SJCRH30 (cell line): ENCODE data around the gene ZNF302. TPM values are rescaled to one million over a fixed set of nuclear protein-coding genes. Genes with fewer than 3 reads are reported as not detected.
A peak's percentile ranks its signal among the peaks of the same experiment; 100 is the strongest.

Experiments
- DNase-seq, 2 experiments: peaks; one replicate each; pipeline ENCODE4 v3.0.0-alpha.2; 2015 to 2020
- H3K27ac ChIP-seq: fragments of 250-450 bp; sonication (Bioruptor Pico); 2 replicates; pipeline ENCODE4 v1.5.1; 2020; ENCODE audit warnings: mild to moderate bottlenecking, moderate library complexity
- H3K27me3 ChIP-seq: fragments of 250-450 bp; sonication (Bioruptor Pico); 2 replicates; pipeline ENCODE4 v1.5.1; 2020; ENCODE audit warnings: mild to moderate bottlenecking, moderate library complexity
- H3K36me3 ChIP-seq: fragments of 250-450 bp; sonication (Bioruptor Pico); 2 replicates; pipeline ENCODE4 v1.5.1; 2020; ENCODE audit warnings: mild to moderate bottlenecking, moderate library complexity
- H3K4me1 ChIP-seq: fragments of 250-450 bp; sonication (Bioruptor Pico); 2 replicates; pipeline ENCODE4 v1.5.1; 2020; ENCODE audit warnings: mild to moderate bottlenecking, moderate library complexity
- H3K4me3 ChIP-seq: fragments of 250-450 bp; sonication (Bioruptor Pico); 2 replicates; pipeline ENCODE4 v1.5.1; 2020; ENCODE audit warnings: mild to moderate bottlenecking, moderate library complexity
- H3K9me3 ChIP-seq: fragments of 250-450 bp; sonication (Bioruptor Pico); replicated peaks from 2 replicates; pipeline ENCODE4 v1.5.1; 2020; ENCODE audit warnings: mild to moderate bottlenecking, moderate library complexity
- total RNA-seq: library from RNA; depleted of rRNA; stranded (reverse); fragments of >200 nt; shearing (Covaris generic); gene quantifications from 2 replicates; pipeline ENCODE4 v1.2.3, GENCODE V29; 2014

ZNF302 gene
- total RNA-seq, 1 experiment from 2014 or later, result 47.7 TPM

DNA sequence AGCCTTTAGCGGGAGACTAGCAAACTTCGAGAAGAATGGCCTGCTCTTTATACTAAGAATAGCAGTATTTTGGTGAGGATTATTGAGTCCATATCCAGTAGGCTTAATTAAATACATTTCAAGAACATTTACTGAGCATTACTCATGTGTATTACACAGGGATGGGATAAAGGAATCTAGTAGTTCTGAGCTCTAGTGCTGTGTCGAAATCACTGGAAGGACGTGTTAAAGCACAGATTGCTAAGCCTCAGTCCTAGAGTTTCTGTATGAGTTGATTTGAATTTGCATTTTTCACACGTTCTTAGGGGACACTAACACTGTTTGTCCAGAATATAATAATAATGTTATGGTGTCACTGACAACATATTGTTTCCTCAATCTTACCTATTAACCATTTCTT lies 9.0 kb downstream of the ZNF302 start:
- H3K27ac ChIP-seq, result no peak overlapping the region
- H3K36me3 ChIP-seq, result peaks cover 33% of the 10 kb centered on the region
- H3K27me3 ChIP-seq, result no peaks in the 10 kb centered on the region
- no peak overlapping the region for H3K4me3 ChIP-seq
- no peaks in the 10 kb centered on the region for H3K4me1 ChIP-seq
- DNase-seq, result no peak
- H3K9me3 ChIP-seq, result peaks cover 27% of the 10 kb centered on the region

GRCh38 chr19:34687348-34687747 lies 9.9 kb downstream of the ZNF302 start:
- peaks cover 24% of the 10 kb centered on the region for H3K36me3 ChIP-seq
- no peak overlapping the region for H3K27ac ChIP-seq
- no peak overlapping the region for H3K4me3 ChIP-seq
- DNase-seq, result no peak
- no peaks in the 10 kb centered on the region for H3K4me1 ChIP-seq
- no peaks in the 10 kb centered on the region for H3K27me3 ChIP-seq
- peaks cover 27% of the 10 kb centered on the region for H3K9me3 ChIP-seq

DNA sequence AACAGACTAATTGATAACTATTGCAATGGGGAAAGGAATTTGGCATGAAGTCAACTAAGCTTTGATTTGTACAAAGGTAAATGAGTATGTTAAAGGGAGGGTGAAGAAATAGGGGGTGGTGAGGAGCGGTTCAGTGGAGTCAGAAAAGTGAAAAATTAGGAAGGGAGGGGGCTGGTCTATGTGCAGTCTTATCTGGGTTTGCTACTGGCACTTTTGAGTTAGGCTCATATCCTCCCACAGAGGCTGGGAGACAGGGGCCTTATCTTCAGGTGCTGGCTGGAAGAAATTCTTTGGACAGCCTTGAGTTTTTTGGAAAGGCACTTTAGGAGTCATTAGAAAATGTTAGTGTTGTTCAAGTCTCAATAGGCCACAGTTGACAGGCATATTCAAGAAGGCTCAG lies 11.1 kb downstream of the ZNF302 start:
- Histone ChIP-seq H3K27me3 (no peaks in the 10 kb centered on the region), H3K4me1 (no peaks in the 10 kb centered on the region), H3K36me3 (peaks cover 12% of the 10 kb centered on the region), H3K9me3 (peaks cover 21% of the 10 kb centered on the region), H3K27ac (no peak overlapping the region), H3K4me3 (no peak overlapping the region)
- no peak for DNase-seq

- Histone ChIP-seq H3K4me1 (no peaks in the 10 kb centered on the region), H3K9me3 (peaks cover 10% of the 10 kb centered on the region), H3K36me3 (no peaks in the 10 kb centered on the region), H3K27ac (no peak overlapping the region), H3K4me3 (no peak overlapping the region), H3K27me3 (no peaks in the 10 kb centered on the region)
- DNase-seq, result no peak
These were observed 12.9 kb downstream of the ZNF302 start for GRCh38 chr19:34690372-34690771.

DNA sequence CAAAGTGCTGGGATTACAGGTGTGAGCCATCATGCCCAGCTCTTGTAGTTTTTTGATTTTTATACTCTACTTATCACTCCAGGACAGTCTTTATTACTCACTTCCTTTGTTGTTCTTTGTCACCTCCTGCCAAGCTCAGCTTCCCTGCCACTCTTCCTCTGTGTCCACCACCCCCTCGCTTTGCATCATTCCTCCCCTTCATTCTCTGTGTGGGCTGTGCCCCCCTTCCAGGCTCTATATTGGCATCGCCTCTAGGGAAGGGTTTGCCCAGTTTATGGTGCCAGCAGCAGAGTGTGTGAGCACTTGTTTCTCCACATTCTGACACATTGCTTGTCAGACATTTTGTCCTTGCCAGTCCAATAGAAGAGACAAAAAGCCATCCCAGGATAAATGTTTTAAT lies 15.1 kb downstream of the ZNF302 start:
- no peak overlapping the region for H3K27ac ChIP-seq
- DNase-seq, result no peak
- H3K27me3 ChIP-seq, result no peaks in the 10 kb centered on the region
- no peaks in the 10 kb centered on the region for H3K4me1 ChIP-seq
- H3K4me3 ChIP-seq, result no peak overlapping the region
- H3K36me3 ChIP-seq, result no peaks in the 10 kb centered on the region
- no peaks in the 10 kb centered on the region for H3K9me3 ChIP-seq

- Histone ChIP-seq H3K27ac (no peak overlapping the region), H3K36me3 (no peaks in the 10 kb centered on the region), H3K4me3 (no peak overlapping the region), H3K4me1 (no peaks in the 10 kb centered on the region), H3K27me3 (no peaks in the 10 kb centered on the region), H3K9me3 (peaks cover 3% of the 10 kb centered on the region; the same call in 1 of the 2 replicates)
- no peak for DNase-seq
These were observed 30.2 kb downstream of the ZNF302 start for GRCh38 chr19:34707661-34708060.

DNA sequence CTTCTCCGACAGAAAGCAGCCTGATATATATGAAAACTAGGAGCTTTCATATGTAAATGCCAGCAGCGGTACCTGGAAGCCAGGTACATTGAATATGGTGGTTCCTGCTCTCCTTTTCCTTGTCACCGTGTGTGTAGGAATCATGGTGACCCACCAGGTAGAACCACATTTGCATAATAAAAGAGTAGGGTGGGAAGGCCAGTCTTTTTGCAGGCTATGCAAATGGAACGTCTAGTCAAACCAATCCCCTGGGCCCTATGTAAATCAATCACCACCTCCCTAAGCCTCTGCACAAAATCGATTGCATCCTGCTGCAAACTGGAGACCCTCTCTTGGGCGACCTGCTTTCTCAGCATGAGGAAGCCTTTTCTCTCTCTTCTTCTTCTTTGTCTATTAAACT lies 34.4 kb downstream of the ZNF302 start:
- H3K4me1 ChIP-seq, result no peaks in the 10 kb centered on the region
- H3K4me3 ChIP-seq, result no peak overlapping the region
- no peak overlapping the region for H3K27ac ChIP-seq
- no peaks in the 10 kb centered on the region for H3K36me3 ChIP-seq
- no peaks in the 10 kb centered on the region for H3K27me3 ChIP-seq
- peaks cover 4% of the 10 kb centered on the region for H3K9me3 ChIP-seq
- no peak for DNase-seq

DNA sequence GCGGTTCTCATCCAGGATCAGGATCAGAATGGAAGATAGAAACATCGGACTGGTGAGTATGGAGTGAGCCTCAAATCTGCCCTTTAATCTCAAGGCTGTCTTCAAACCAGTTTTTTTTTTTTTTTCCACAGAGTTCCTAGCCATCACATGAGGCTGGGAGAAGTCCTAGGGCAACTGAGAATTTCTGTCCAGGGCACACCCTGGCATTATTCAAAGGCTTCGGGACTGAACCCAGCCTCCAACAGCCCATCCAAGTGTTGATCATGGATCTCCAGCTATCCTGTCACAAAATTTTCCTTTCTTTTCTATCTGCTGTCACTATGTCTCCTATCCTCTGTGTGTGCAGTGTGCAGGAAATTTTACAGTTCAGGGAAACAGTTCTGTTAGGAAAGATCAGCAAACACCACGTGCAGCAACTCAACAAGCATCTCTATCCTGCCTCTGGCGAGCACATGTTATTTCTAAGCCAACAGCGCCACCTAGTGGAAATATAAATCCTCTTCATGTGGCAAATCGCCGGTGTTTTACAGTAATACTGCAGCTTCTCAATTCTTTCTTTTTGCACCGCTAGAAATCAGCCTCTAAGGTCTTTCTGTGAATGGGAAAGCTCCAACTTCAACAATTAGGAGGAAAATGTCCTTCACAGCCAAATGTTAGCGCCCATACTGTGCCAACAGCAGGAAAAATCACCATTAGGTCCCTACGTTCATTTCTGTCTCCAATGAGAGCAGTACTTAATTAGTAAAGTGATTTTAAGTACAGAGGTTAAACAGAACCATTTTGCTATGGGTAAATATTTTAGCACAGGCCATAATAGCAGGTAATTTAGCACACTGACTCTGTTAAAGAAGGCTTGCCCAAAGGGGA lies 35.1 kb downstream of the ZNF302 start:
- H3K27me3 ChIP-seq, result no peaks in the 10 kb centered on the region

GRCh38 chr19:34713262-34713637 lies 35.8 kb downstream of the ZNF302 start:
- Histone ChIP-seq H3K4me1 (no peaks in the 10 kb centered on the region), H3K27me3 (no peaks in the 10 kb centered on the region), H3K4me3 (no peak overlapping the region), H3K36me3 (no peaks in the 10 kb centered on the region), H3K27ac (no peak overlapping the region), H3K9me3 (peaks cover 3% of the 10 kb centered on the region; the same call in 1 of the 2 replicates)
- no peak for DNase-seq

More for the DNA sequence above, 35.1 kb downstream of the ZNF302 start:
- no peaks in the 10 kb centered on the region for H3K4me1 ChIP-seq
- no peaks in the 10 kb centered on the region for H3K36me3 ChIP-seq
- H3K27ac ChIP-seq, result no peak overlapping the region
- H3K9me3 ChIP-seq, result peaks cover 3% of the 10 kb centered on the region; the same call in 1 of the 2 replicates
- H3K4me3 ChIP-seq, result no peak overlapping the region
- DNase-seq, result peak; percentile 56 to 89

DNA sequence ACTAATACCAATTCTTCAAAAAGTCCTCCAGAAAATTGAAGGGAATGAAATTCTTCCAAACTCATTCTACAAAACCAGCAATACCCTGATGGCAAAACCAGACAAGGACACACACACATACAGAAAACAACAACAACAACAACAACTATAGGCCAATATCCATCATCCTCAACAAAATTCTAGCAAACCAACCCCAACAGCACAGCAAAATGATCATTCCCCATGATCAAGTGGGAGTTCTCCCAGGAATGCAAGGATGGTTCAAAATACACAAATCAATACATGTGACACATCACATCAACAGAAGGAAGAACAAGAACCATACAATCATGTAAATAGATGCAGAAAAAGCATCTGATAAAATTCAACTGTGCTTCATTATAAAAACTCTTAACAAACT lies 37.9 kb downstream of the ZNF302 start:
- no peak for DNase-seq
- H3K36me3 ChIP-seq, result no peaks in the 10 kb centered on the region
- H3K27ac ChIP-seq, result no peak overlapping the region
- no peak overlapping the region for H3K4me3 ChIP-seq
- H3K4me1 ChIP-seq, result no peaks in the 10 kb centered on the region
- H3K27me3 ChIP-seq, result no peaks in the 10 kb centered on the region
- H3K9me3 ChIP-seq, result peaks cover 3% of the 10 kb centered on the region; the same call in 1 of the 2 replicates

DNA sequence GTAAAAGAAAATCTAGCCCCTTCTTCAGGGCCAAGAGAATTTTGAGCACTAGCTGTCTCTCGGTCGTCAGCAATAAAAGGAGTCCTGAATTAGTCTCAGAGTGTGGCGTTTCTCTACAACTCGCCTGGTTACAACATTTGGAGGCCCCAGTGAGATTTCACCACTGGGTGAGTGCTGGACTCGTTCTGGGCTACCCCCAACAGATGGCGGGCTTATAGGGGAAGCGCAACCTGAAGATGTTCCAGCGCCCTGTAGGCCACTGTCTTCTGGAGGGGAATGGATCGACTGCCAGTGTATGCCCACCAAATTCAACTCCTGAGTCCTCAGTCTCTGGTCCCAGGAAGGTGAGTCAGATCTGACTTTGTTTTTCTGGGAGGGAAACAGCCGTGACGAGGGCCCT lies 44.9 kb downstream of the ZNF302 start:
- Histone ChIP-seq H3K27ac (no peak overlapping the region), H3K4me3 (no peak overlapping the region)

GRCh38 chr19:34725400-34725799 lies 47.9 kb downstream of the ZNF302 start:
- Histone ChIP-seq H3K4me1 (no peaks in the 10 kb centered on the region), H3K36me3 (no peaks in the 10 kb centered on the region)

More for the DNA sequence above, 44.9 kb downstream of the ZNF302 start:
- Histone ChIP-seq H3K9me3 (no peaks in the 10 kb centered on the region), H3K27me3 (no peaks in the 10 kb centered on the region; the same call in 1 of the 2 replicates), H3K4me1 (no peaks in the 10 kb centered on the region), H3K36me3 (no peaks in the 10 kb centered on the region)
- no peak for DNase-seq

DNA sequence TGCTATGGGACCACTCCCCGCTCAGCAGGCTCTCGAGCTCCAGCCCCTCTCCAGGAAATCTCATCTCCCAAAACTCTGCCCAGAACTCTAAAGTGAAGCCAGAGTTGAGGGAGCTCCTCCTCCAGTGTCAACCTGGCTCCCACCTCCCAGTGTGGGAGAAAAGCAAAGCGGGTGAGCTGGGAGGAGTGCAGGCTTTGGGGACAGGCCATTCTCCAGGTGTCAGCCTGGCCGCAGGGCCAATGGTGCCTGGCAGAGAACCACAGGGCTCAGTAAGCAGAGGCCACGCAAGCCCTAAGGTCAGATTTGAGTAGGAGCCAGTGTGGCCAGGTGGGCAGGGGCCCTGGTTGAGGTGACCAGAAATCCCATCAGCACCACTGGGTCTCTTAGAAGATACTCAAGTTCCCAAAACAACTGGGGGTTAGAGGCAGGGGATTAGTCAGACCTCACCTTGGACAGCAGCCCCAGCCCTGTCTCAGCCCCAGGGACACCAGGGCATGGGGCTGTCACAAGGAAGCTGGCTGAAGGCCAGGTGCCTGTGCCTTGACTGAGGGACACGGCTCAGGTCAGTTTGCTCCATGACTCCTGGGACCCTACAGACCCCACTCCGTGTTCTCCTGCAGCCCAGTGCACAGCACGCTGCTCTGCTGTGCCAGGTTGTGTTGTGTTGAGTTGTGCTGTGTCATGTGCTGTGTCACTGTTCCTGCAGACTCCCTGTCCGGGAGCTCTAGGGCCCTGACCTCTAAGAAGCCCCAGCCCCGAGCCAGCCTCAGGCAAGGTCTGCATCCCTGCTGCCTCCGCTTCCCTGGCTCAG lies 53.7 kb downstream of the ZNF302 start:
- no peak for DNase-seq
- Histone ChIP-seq H3K4me1 (no peaks in the 10 kb centered on the region), H3K9me3 (0 out of 2 replicates have a peak, but pooled peaks cover 4% of the 10 kb centered on the region), H3K4me3 (no peak overlapping the region), H3K27me3 (no peaks in the 10 kb centered on the region), H3K27ac (no peak overlapping the region), H3K36me3 (no peaks in the 10 kb centered on the region)

More at GRCh38 chr19:34725400-34725799, 47.9 kb downstream of the ZNF302 start:
- no peak overlapping the region for H3K27ac ChIP-seq
- no peaks in the 10 kb centered on the region for H3K9me3 ChIP-seq
- no peak overlapping the region for H3K4me3 ChIP-seq
- no peaks in the 10 kb centered on the region; the same call in 1 of the 2 replicates for H3K27me3 ChIP-seq
- DNase-seq, result no peak

DNA sequence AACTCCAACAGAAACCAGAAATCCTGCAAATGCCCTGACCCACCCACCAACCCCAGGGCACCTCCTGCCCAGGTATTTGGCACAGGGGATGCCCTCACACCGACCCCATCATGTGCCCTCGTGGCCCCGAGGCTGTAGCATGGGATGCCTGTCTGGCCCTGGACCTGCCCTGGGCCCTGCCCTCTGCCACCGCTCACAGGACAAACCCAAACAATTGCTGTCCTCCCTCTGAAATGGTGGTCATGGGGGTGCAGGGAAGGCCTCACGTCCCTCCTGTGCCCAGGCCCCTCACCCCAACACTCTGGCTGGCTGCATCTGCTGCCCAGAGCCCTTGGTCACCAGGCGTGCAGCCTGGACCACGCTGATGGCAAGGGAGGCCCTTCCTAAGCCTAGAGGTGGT lies 54.5 kb downstream of the ZNF302 start:
- Histone ChIP-seq H3K9me3 (0 out of 2 replicates have a peak, but pooled peaks cover 4% of the 10 kb centered on the region), H3K27ac (no peak overlapping the region), H3K36me3 (no peaks in the 10 kb centered on the region), H3K4me3 (no peak overlapping the region), H3K27me3 (no peaks in the 10 kb centered on the region), H3K4me1 (no peaks in the 10 kb centered on the region)
- DNase-seq, result no peak

DNA sequence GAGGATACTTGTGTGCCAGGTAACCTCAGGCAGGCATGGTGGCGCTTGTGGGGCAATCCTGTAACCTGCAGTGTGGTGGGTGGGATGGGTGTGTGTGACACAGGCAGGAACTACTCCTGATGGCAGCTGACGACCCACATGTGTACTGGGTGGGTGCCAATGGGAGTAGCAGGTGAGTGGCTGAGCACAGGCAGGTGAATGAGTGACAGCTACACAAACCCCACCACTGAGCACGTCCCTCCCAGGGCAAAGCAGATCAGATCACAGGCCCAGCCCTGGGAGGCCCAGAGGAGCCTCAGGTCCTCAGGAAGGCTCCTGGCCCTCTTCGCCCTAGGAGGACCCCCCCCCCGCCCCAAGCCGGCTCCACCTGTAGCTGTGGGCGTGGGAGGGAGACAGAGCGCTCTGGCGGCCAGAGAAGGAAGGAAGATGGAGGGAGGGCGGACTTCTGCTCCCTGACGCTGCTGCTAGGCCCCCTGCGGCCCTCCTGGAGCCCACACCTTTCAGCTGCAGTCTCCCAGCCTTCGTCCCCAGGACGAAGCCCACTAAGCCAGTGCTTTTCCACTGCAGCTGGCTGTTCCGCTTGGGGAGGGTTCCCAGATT lies 55.2 kb downstream of the ZNF302 start:
- Histone ChIP-seq H3K4me3 (peak overlapping the region; percentile 99), H3K27ac (no peak overlapping the region; the same call in 1 of the 2 replicates), H3K4me1 (no peaks in the 10 kb centered on the region), H3K27me3 (no peaks in the 10 kb centered on the region), H3K36me3 (no peaks in the 10 kb centered on the region), H3K9me3 (0 out of 2 replicates have a peak, but pooled peaks cover 4% of the 10 kb centered on the region)
- DNase-seq, result no peak
